GM21786 (cell line): ENCODE measurements around the gene STAG3.
"Not testable (repeated sequence)": the region's sequence is repeated elsewhere in the genome, so short reads cannot be mapped to it uniquely, and the experiment has no call there.

Experiments
- ATAC-seq: cut with Tn5 transposase; IDR thresholded peaks from one replicate; pipeline ENCODE4 v1.9.1; 2021; ENCODE audit not compliant: unreplicated experiment

Gene STAG3, protein sequence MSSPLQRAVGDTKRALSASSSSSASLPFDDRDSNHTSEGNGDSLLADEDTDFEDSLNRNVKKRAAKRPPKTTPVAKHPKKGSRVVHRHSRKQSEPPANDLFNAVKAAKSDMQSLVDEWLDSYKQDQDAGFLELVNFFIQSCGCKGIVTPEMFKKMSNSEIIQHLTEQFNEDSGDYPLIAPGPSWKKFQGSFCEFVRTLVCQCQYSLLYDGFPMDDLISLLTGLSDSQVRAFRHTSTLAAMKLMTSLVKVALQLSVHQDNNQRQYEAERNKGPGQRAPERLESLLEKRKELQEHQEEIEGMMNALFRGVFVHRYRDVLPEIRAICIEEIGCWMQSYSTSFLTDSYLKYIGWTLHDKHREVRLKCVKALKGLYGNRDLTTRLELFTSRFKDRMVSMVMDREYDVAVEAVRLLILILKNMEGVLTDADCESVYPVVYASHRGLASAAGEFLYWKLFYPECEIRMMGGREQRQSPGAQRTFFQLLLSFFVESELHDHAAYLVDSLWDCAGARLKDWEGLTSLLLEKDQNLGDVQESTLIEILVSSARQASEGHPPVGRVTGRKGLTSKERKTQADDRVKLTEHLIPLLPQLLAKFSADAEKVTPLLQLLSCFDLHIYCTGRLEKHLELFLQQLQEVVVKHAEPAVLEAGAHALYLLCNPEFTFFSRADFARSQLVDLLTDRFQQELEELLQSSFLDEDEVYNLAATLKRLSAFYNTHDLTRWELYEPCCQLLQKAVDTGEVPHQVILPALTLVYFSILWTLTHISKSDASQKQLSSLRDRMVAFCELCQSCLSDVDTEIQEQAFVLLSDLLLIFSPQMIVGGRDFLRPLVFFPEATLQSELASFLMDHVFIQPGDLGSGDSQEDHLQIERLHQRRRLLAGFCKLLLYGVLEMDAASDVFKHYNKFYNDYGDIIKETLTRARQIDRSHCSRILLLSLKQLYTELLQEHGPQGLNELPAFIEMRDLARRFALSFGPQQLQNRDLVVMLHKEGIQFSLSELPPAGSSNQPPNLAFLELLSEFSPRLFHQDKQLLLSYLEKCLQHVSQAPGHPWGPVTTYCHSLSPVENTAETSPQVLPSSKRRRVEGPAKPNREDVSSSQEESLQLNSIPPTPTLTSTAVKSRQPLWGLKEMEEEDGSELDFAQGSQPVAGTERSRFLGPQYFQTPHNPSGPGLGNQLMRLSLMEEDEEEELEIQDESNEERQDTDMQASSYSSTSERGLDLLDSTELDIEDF

GRCh38 chr7:100177045-100178001 is at the start of gene STAG3, which contains the start of gene GPC2:
Gene STAG3 (plus strand): TSS chr7:100177918. CDS start chr7:100180557, 2,639 bp downstream.
Gene GPC2 (minus strand): TSS chr7:100177381. CDS start chr7:100177199, 182 bp downstream.
- peak; percentile 86 for ATAC-seq

DNA sequence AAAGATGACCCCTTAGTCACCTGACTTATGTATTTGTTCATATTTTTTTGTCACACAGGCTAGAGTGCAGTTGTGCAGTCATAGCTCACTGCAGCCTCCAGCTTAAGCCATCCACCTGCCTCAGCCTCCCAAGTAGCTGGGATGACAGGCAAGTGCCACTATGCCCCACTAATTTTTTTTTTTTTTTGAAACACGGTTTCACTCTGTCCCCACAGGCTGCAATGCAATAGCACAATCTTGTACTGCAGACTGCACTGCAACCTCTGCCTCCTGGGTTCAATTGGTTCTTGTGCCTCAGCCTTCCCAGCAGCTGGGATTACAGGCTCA is 49.1 kb upstream of the STAG3 start:
- no peak for ATAC-seq

DNA sequence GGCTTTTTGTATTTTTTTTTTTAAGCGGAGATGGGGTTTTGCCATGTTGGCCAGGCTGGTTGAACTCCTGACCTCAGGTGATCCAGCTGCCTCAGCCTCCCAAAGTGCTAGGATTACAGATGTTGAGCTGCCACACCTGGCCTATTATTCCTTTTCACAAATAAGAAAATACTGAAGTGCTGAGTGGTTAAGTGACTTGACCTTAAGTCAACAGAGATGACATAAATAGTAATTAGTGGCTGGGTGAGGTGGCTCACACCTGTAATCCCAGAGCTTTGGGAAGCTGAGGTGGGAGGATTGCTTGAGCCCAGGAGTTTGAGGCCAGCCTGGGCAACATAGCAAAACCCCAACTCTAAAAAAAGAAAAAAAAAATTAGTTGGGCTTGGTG is 47.5 kb upstream of the STAG3 start:
- ATAC-seq = not testable (repeated sequence)

DNA sequence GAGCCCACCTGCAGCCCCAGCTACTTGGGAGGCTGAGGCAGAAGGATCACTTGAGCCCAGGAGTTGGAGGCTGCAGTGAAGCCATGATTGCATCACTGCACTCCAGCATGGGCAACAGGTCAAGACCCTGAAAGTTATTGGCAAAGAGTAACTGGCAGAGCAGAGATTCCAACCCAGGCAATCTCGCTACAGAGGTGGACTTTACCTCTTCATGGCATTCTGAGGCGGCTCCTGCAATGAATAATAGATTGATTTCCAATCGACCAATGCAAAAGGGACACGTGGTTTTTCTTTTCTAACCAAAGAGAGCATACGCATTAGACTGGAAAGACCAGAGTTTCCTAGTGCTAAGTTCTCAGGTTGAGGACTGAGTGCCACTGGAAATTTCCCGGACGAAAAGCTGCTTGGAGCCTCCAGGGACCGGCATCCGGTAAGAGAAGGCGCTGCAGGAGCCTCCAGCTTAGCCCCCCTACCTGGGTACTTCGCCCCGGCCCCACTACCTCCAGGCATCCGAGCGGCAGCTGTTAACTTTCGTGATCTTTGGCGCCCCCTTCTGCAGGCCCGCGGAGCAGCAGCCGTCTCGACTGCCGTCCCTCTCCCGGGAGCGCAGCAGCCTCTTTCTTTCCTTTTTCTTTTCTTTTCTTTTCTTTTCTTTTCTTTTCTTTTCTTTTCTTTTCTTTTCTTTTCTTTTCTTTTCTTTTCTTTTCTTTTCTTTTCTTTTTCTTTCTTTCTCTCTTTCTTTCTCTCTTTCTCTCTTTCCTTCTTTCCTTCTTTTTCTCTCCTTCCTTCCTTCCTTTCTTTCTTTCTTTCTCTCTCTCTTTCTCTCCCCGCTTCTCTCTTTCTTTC is 46.9 kb upstream of the STAG3 start:
- ATAC-seq = no peak

- no peak for ATAC-seq
These were observed 45.6 kb upstream of the STAG3 start for GRCh38 chr7:100132126-100132525.

DNA sequence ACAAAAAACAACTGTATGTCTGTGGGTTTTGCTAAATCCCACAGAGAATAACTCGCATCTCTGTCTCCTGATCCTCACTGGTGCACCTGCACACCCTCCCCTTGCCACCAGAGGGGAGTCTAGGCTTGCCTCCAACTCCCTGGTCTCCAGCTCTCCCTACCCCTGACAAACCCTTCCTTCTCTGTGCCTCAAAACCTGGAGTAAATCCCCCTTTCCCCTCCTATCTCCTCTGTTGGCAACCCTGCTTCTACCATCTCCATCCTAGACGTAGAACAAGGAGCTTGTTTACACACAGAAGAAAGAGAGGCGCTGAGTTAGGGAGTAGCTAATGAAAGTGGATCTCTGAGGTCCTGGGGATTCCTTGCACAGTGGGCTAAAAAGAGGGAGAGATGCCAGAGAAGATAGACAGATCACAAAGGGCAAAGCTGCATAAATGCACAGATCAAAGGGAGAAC is 45.0 kb upstream of the STAG3 start:
- no peak for ATAC-seq

DNA sequence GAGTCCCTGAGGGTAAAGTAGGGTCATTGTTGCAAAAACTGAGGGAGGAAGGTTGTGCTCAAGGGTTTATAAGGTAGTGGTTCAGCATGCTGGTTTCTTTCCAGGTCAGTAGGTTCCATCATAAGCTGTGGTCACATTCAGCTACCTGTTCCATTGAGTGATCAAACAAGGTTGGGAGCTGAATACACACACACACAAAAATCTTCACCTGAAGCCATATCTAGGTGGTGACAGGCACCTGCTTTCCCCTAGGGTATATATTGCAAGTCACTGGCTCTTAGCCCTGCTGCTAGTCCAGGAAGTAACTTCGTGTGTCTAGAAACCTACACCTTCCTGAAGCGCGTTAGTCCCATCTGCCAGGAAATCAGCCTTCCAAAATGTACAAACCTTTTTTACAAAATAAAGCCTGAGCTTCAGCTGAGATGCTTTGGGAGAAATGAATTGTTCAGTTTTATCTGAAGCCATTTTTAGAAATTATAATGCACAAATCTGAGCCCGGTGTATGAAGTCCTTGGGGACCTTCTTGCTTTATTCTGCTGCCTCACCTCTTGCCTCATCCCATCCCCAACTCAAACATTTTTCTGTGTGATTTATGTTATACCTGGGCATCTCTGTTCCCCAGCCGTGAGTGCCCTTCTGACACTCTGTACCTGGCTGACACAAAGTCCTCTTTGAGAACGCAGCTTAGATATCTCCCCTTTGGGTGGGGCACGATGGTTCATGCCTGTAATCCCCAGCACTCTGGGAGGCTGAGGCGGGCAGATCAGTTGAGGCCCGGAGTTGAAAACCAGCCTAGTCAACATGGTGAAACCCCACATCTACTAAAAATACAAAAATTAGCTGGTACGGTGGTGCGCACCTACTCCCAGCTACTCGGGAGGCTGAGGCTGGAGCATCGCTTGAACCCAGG is 39.6 kb upstream of the STAG3 start:
- ATAC-seq = no peak

DNA sequence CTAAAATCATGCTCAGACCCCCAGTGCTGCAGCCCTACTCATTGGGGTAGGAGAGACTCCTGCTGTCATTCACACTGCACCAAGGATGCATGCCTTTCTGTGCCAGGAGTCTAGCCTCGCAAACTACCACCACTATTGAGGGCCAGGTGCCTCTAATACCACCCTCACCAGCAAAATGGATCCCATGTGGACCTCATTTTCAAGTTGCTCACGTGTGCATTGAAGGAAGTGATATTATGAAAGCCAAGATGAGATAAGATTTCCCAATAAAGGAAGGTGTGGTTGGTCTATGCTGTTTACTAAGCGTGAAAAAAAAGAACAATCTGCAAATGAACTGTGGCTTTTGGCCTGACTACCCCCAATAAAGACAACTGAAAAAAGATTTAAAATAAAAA is 36.2 kb upstream of the STAG3 start:
- no peak for ATAC-seq

DNA sequence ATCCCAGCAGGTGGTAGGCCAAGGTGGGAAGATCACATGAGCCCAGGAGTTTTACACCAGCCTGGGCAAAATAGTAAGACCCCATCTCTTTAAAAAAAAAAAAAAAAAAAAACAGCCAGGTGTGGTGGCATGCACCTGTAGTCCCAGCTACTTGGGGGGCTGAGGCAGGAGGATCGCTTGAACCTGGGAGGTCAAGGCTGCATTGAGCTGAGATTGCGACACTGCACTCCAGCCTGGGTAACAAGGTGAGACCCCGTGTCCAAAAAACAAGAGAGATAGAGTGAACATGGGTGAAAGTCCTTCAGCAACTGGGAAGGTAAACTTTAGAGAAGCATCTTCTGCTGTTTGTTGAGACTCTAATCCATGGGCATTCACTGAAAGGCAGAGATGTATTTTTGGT is 35.3 kb upstream of the STAG3 start:
- ATAC-seq = no peak

- ATAC-seq = not testable (repeated sequence)
These were observed 31.4 kb upstream of the STAG3 start for GRCh38 chr7:100146350-100146749.

DNA sequence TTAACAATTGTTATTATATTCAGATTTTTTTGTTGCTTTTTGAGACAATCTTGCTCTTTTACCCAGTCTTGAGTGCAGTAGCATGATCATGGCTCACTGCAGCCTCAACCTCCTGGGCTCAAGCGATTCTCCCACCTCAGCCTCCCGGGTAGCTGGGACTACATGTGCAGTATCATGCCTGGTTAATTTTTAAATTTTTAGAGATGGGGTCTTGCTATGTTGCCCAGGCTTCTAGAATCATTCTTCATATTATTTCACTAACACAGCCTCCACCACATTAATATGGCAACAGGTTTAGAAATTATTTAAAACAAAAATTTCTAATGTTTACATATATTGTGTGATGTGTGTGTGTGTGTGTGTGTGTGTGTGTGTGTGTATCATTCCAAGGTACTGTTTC is 30.4 kb upstream of the STAG3 start:
- ATAC-seq = no peak

DNA sequence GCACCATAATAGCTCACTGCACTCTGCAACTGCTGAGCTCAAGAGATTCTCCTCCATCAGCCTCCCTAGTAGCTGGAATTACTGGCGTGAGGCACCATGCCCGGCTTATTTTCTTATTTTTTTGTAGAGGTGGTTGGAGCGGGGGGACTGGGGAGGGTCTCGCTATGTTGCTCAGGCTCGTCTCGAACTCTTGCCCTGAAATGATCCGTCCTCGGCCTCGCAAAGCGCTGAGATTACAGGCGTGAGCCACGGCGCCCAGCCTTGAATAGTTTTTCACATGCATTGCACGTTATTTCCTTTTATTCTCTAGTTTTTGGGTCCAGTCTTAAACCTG is 29.5 kb upstream of the STAG3 start:
- no peak for ATAC-seq

GRCh38 chr7:100148559-100149328 is 29.0 kb upstream of the STAG3 start, which contains the start of gene LAMTOR4:
Gene LAMTOR4 (plus strand): TSS chr7:100148918. CDS start chr7:100148973, 55 bp downstream.
- peak; percentile 98 for ATAC-seq

GRCh38 chr7:100152404-100152803 is 25.3 kb upstream of the STAG3 start:
- no peak for ATAC-seq

DNA sequence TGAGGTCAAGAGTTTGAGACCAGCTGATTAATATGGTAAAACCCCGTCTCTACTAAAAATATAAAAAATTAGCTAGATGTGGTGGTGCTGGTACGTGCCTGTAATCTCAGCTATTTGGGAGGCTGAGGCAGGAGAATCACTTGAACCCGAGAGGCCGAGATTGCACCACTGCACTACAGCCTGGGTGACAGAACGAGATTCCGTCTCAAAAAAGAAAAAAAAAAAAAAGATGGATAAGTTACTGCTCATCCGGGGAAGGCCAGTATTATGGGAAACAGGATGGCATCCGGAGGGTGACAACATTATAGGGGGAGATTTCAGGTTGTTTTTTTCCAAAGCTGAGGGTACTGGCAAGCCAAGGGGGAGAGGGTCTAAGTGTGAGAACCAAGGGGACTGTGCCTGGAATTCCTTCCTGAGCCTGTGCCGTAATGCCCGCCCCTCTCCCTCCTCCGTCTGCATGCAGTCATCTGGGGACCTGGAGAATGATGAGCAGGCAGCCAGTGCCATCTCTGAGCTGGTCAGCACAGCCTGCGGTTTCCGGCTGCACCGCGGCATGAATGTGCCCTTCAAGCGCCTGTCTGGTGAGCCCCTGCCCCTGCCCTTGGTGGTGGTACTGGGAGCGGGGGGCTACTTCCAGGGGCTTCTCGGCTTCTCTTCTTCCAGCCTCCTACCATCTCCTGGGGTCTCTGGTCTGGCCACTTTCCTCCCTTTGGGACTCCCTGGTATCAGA is 24.6 kb upstream of the STAG3 start:
- no peak for ATAC-seq

- ATAC-seq = no peak
These were observed 23.8 kb upstream of the STAG3 start for GRCh38 chr7:100153708-100154535.
